Measurements from ENCODE around the gene ARCN1.

ARCN1 gene

GRCh38 chr11:118634431-118635236, 62.4 kb downstream of the ARCN1 start:
- no peak for DNase-seq (ENCODE audit: extremely low read depth in 1 of 2, low read depth in 1 of 2)

DNA sequence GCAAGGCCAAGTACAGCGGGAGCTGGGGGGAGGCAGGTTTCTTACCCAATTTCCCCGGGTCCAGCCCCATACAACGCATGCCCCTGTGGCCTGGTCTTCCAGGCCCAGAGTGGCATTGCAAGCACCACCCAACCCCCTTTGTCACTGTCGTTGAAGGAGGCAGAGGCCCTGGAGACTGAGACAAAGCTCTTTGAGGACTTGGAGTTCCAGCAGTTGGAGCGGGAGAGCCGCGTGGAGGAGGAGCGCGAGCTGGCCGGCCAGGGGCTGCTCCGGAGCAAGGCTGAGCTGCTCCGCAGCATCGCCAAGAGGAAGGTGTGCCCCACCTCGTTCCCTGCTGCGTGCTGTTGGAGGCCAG, 63.0 kb downstream of the ARCN1 start:
- DNase-seq (ENCODE audit: extremely low read depth in 1 of 2, low read depth in 1 of 2): no peak

GRCh38 chr11:118635642-118636041, 63.4 kb downstream of the ARCN1 start:
- DNase-seq (ENCODE audit: extremely low read depth in 1 of 2, low read depth in 1 of 2): no peak

- no peak for DNase-seq (ENCODE audit: extremely low read depth in 1 of 2, low read depth in 1 of 2)
Measured at GRCh38 chr11:118636569-118637290, 64.5 kb downstream of the ARCN1 start.

- no peak for DNase-seq (ENCODE audit: extremely low read depth in 1 of 2, low read depth in 1 of 2)
Measured at GRCh38 chr11:118638726-118639125, 66.5 kb downstream of the ARCN1 start.

- no peak for DNase-seq (ENCODE audit: extremely low read depth in 1 of 2, low read depth in 1 of 2)
Measured at GRCh38 chr11:118639899-118640298, 67.7 kb downstream of the ARCN1 start.

GRCh38 chr11:118640332-118641154, 68.3 kb downstream of the ARCN1 start:
- no peak for DNase-seq (ENCODE audit: extremely low read depth in 1 of 2, low read depth in 1 of 2)

DNA sequence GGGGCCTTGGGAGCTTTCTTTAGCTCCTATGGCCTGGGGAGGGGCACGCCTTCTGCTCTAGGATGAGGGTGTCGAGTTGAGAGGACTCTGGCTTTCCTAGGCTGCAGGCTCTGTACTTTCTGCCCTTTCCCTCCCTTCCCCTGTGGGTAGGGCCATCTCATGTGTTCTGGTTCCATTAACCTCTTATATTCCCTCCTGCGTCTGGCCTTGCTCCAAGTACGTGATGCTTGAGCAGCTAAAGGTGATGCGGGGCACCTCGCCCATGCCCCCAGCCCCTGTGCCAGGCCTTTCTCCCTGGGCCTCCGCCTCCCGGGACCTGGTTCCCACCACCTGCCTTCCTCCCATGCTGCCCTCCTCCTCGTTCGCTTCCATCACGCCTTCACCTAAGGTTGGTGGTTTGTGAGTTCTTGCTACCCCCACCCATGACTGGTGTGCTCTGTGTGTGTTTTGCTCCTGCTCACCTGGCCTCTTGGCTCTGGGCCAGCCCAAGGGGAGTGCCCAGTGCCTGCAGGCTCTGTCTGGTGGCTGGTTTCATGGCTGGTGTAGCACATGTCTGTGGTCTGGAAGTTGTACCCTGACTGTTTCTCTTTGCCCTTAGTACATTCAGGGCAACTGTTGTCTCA, 69.3 kb downstream of the ARCN1 start:
- DNase-seq (ENCODE audit: extremely low read depth in 1 of 2, low read depth in 1 of 2): no peak

- DNase-seq (ENCODE audit: extremely low read depth in 1 of 2, low read depth in 1 of 2): no peak
Measured at GRCh38 chr11:118643142-118643994, 71.2 kb downstream of the ARCN1 start.

GRCh38 chr11:118643995-118644345, 71.8 kb downstream of the ARCN1 start:
- no peak for DNase-seq (ENCODE audit: extremely low read depth in 1 of 2, low read depth in 1 of 2)

DNA sequence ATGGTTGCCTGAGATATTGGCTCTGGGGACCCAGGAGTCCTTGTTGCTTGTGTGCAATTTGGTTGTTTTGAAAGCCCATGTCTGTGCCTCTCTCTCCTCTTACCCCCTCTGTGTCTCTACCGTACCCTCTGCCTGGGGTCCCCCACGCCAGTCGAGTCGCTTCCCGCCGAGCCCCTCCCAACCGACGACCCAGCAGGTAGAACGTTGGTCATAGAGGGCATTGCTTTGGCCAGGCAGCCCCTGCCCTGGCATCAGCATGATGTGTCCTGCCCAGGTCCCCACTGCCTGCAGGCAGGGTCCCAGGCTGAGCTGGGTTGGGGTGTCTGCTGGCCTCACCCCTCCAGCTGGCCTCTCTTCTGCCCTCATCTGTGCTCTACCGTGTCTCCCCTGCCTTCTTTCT, 72.3 kb downstream of the ARCN1 start:
- DNase-seq (ENCODE audit: extremely low read depth in 1 of 2, low read depth in 1 of 2): no peak

DNA sequence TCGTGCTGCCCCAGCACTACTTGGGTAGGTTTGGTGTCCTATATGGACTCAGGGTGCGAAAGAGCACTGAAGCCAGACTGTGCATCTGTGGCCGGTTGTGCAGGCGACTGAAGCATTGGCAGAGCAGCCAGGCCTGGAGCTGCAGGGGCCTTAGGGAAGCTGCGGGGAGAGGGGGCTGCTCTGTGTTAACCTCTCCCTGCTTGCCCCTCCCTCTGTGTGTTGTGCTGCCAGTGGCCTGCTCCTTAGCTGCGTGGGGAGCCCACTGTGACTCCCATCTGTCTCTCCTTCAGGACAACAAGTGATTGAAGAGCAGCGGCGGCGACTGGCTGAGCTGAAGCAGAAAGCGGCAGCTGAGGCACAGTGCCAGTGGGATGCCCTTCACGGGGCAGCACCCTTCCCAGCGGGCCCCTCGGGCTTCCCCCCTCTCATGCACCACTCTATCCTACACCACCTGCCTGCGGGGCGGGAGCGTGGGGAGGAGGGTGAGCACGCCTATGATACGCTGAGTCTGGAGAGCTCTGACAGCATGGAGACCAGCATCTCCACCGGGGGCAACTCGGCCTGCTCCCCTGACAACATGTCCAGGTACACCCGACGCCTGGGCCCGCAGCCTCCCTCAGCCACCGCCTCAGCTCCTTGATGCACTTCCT, 73.0 kb downstream of the ARCN1 start:
- no peak for DNase-seq (ENCODE audit: extremely low read depth in 1 of 2, low read depth in 1 of 2)

DNA sequence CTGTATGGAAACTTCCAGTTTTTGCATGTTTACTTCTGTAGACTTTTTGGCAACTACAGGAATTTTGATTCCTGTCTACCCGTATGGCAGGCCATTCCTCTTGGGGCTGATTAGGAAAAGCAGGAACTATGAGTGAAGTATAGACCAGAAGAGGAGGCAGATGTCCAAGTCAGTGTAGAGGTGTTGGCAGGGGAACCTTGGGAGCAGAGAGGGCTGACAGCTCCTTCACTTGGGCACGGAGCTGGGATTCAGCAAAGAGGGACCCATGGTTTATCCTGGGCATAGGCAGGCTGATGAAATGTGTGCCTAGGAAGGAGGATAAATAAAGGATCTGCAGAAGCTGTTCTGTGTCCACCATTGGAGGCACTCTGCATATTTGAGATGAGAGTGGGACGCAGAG, 74.2 kb downstream of the ARCN1 start:
- no peak for DNase-seq (ENCODE audit: extremely low read depth in 1 of 2, low read depth in 1 of 2)

- DNase-seq (ENCODE audit: extremely low read depth in 1 of 2, low read depth in 1 of 2): no peak
Measured at GRCh38 chr11:118648291-118648690, 76.1 kb downstream of the ARCN1 start.

- DNase-seq (ENCODE audit: extremely low read depth in 1 of 2, low read depth in 1 of 2): no peak
Measured at GRCh38 chr11:118649941-118650340, 77.7 kb downstream of the ARCN1 start.

GRCh38 chr11:118650366-118650765, 78.2 kb downstream of the ARCN1 start:
- DNase-seq (ENCODE audit: extremely low read depth in 1 of 2, low read depth in 1 of 2): no peak

DNA sequence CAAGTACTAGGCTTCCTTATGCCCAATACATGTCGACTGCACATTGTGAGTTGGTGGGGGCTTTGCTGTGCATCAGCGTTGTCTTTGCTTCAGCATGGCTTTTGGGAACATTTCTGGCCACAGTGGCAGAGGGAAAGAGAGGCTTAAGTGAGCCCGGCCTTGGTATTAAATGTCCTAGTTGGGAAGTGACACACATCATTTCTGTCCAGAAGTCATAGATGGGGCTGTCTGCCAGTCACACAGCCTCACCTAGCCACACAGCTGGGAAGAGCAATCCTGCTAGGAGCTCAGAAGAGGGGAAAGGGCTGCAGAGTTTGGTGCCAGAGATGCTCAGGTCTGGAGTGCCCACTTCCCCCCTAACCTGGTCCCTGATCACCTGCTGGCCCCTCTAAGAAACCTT, 79.6 kb downstream of the ARCN1 start:
- DNase-seq (ENCODE audit: extremely low read depth in 1 of 2, low read depth in 1 of 2): no peak

Measured in stimulated activated CD8-positive, alpha-beta memory T cell treated with anti-CD3 and anti-CD28 coated beads, Interleukin-7, amount 100 ng/mL, for 48 hours (primary cell).